Superior temporal gyrus (tissue), 1 donor: ENCODE measurements around the gene TEF.
"Not testable (repeated sequence)": the region's sequence is repeated elsewhere in the genome, so short reads cannot be mapped to it uniquely, and the experiment has no call there.

Experiments used
- DNase-seq: peaks from one replicate; pipeline ENCODE4 v3.0.0-alpha.2; 2016; ENCODE audit errors: extremely low spot score

The TEF gene

DNA sequence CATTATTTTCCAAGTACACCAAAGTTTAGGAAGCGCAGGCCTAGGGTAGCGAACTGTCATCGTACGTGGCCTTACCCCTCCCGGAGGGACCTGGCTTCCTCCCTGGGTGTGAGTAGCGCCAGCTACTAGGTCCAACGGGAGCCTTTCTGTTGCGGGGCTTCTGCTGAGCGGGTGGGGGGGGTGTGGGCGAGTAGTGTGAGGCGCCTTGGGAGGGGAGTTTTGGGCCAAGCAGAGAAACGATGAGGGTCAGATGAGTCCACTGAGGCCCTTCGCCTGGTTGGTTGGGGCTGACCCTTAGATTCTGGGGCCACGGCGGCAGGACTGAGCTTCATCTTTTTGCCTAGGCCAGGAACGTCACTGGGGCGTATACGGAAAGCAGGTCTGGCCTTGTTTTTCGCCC, 868 bp downstream of the TEF start:
- DNase-seq = no peak

DNA sequence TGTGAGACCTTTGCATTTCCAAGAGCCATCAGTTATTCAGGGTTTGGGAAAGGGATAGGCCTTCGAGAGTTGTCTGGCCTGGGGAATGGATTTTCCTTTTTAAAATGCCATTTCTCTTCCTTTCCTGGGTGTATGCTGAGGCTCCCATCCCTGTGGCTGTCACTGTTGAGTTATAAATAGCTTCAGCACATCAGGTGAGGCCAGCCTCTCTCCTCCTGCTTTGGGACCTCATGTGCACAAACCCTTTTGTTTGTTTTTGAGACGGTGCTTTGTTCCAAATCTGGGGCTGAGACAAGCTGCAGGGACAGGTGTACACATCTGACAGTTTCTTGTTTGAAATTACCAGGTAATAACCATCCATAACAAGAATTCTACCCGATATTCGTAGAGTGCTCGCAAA, 1.3 kb downstream of the TEF start:
- DNase-seq = no peak

DNA sequence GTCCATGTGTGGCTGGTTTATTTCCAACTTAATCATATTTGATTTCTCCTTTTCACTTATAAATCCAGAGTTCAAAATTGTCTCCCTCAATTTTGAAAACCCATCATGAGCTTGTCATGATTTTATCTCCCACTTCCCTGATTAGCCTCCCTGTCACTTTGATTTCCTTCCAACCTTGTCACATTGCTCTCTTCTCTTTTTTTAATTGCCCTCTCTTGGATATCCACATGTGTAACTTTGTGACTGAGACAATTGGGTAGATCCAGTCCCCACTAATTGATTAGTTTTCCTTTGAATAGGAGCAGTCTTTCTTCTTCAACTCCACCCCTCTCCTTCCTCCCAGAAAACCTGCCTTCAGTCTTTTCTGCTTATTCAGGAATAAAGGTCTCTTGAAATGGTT, 2.4 kb downstream of the TEF start:
- no peak for DNase-seq

DNA sequence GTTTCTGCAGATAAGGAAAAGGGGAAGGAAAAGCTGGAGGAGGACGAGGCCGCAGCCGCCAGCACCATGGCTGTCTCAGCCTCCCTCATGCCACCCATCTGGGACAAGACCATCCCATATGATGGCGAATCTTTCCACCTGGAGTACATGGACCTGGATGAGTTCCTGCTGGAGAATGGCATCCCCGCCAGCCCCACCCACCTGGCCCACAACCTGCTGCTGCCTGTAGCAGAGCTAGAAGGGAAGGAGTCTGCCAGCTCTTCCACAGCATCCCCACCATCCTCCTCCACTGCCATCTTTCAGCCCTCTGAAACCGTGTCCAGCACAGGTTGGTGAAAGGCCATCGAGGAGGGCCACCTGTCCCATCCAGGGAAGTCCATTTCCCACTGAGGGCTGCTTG, 5.6 kb downstream of the TEF start:
- no peak for DNase-seq

DNA sequence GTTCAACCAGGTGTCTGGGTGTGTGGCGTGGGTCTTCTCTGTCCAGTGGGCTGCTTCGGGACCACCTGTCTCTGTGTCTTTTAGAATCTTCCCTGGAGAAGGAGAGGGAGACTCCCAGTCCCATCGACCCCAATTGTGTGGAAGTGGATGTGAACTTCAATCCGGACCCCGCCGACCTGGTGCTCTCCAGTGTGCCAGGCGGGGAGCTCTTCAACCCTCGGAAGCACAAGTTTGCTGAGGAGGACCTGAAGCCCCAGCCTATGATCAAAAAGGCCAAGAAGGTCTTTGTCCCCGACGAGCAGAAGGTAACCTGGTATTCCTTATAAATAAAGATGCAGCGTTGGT, 12.2 kb downstream of the TEF start:
- no peak for DNase-seq

DNA sequence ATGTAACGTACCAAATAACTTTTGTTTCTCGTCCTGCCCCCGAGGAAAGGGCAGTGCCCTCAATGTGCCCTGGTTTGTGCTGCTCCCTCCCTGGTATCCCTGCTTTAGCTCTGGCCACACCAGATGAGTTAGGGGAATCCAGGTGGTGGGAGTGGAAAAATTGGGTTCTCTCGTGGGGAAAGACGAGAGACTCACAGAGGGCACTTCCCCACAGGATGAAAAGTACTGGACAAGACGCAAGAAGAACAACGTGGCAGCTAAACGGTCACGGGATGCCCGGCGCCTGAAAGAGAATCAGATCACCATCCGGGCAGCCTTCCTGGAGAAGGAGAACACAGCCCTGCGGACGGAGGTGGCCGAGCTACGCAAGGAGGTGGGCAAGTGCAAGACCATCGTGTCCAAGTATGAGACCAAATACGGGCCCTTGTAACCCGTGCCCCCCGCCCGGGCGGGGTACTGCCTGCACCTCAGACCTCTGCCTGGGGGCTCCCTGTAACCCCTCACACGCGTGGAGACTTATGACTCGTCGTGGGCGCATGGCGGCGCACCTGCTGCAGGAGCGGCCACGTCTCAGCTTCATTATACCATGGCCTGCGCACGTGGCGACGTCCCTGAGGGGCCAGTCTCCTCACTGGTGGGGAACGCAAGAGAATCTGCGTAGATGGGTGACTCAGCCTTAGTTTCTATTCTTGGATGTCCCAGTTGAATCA, 13.9 kb downstream of the TEF start:
- DNase-seq = no peak

DNA sequence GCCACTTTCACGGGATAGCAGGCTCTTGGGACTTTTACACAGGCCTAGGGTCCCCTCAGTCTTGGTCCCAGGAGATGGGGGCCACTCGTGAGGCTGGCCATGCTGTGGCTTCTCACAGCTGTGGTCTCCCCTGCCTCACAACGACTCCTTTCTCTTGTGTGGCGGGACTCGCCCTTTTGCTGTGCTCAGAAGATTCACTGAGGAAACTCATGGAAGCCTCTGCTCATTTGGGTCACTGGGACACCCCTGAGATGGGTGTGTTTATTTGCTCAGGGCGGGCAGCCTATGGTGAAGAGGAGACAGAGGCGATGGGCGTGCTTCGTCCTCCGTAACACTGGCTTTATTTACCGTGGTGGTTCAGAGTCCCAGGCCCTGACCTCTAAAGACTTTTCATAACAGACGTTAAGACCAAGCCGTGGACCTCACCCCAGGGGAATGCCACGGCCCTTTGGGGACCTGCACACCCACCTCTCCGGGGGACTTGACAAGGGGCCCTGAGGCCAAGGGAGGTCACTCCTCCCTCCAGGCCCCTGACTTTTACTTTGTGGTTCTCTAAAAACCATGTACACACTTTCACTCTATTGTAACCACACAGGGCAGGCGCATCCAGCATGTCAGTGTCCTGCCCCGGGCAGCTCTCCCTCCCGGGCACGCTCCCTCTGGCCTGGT, 15.5 kb downstream of the TEF start:
- DNase-seq = no peak

DNA sequence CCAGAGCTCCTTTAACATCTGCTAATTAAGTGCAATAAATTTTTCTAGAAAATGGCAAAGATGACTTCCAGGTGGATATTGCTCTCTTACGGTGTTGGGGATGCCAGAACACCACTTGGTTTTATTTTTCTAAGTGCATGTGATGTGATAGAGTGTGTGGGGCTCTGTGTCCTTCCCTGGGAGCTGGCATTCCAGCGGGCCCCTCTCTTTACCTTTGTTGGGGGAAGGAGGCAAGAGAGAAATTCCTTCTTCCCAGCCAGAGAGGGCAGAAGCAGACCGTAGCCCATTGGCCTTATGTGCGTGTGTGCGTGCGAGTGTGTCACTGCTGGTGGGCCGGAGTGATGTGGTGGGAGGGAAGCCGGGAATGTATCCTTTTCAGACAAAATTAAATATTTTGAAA, 17.2 kb downstream of the TEF start:
- DNase-seq = no peak

DNA sequence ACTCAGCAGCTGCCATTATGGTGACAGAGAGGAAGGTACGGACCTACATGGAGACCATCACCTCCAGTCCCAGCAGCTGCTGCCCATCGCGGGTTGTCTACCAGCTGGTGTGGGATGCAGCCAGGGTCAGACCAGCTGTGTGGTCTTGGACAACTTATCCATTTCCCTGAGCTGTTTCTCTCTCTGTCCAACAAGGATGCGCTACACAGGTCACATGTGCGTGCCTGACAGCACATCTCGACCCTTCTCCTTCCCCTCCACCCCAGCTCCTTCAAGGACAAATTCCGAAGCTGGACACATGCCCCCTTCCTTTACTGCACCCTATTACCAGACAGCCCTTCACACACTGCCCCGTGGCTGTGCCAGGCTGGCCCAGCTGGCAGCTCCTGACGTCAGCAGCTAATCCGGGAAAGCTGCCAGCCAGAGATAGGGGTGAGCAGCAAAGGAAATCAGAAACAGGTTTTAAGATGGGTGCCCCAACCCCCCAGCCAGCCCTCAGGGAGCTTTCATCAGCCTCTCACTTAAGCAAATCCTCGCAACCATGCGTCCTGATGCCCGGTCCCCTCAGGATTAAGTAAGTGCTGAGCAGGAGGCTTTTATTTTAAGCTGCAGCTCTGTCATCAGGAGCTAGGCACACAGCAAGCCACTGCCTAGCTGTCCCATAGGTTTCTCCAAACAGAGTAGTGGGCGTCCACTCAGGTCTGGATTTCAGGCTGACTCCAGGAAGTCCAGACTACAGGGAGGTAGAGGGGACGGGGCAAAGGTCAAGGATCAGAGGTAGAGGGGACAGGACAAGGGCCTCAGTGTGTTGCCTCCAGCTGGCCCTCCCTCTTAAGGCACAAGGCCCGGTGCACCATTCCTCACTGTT, 20.3 kb downstream of the TEF start:
- DNase-seq = peak; percentile 97

DNA sequence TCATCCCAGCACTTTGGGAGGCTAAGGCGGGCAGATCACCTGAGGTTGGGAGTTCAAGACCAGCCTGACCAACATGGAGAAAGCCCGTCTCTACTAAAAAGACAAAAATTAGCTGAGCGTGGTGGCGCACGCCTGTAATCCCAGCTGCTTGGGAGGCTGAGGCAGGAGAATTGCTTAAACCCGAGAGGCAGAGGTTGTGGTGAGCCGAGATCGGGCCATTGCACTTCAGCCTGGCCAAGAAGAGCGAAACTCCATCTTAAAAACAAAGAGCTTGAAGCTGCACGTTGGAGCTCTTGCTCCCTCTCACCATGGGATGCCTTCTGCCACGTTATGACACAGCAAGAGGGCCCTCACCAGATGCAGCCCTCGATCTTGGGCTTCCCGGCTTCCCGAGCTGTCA, 21.1 kb downstream of the TEF start:
- DNase-seq = not testable (repeated sequence)

DNA sequence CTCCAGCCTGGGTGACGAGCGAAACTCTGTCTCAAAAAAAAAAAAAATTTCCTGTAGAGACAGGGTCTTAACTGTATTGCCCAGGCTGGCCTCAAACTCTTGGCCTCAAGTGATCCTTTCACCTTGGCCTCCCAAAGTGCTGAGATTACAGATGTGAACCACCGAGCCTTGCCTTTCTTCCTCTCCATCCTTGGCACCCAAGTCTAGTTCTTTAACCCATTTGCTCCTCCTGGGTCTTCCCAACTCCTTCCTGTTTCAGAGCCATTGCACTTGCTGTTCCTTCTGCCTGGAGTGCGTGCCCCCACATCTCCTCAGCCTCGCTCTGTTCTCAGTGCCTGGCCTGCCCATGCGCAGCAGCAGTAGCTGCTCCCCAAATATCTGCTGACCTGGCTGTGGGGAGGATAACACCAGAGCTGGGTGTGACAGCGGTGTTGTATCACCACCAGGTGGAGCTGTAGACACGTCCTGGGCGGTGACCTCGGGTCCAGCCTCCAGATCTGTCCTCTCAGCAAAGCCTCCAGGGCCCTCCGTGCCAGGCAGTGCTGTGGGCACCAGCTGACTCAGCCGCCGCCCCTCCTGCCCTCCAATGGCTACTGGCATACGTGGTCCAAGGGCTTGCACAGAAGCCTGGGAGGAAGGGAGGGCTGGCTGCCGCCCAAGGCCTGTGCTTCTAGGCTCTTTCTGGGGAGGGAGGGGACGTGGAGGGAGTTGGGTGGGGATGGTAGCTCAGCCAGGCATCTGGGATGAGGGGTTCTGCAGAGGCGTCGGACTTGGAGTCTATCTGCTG, 22.0 kb downstream of the TEF start:
- DNase-seq = peak; percentile 99

DNA sequence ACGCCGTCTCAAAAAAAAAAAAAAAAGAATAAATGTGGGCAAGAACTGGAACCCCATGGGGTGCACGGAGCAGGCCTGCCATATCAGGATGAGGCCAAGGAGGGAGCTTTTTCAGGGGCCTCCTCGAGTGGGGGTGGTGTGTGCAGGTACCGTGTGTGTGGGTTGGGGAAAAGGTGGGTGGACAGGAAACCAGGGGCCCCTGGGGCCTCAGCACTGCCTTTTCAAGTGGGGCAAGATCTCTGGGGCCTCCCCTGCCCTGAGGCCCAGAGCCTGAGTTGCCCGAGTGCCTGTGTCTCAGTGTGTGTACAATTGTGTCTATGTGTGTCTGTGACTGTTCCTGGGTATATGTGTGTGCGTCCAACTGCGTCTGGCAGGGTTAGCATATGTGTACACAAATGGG, 23.8 kb downstream of the TEF start:
- DNase-seq = no peak

DNA sequence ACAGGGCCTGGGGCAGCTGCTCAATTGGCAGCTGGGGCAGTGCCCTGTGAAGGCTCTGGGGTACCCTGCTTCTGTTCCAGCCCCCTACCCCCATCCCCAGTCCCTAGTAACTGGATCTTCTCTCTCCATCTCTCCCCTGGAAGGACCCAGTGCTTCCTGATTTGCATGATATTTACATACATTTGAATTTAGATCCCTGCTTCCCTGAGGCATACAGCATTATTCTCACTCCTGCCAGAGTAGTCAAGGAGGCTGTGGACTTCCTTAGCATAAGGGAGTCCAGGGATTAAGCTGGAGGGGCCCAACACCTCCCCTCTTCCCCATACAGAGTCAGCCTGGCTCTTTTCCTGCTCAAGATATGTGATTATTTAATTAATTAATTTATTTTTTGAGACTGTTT, 24.7 kb downstream of the TEF start:
- no peak for DNase-seq

DNA sequence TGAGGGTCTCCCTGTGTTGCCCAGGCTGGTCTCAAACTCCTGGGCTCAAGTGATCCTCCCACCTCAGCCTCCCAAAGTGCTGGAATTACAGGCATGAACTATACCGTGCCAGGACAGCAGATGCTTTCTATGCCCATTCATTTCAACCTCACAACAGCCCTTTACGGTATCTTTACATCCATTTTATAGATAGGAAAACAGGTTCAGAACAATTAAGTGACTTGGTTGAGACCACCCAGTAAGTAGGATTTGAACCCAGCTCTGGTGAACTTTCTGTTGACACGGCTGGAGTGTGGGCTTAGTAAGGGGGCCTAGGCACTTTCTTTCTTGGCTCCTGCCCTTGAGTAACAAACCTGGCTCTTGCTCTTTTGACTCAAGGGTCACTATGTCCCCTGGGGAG, 25.7 kb downstream of the TEF start:
- no peak for DNase-seq

DNA sequence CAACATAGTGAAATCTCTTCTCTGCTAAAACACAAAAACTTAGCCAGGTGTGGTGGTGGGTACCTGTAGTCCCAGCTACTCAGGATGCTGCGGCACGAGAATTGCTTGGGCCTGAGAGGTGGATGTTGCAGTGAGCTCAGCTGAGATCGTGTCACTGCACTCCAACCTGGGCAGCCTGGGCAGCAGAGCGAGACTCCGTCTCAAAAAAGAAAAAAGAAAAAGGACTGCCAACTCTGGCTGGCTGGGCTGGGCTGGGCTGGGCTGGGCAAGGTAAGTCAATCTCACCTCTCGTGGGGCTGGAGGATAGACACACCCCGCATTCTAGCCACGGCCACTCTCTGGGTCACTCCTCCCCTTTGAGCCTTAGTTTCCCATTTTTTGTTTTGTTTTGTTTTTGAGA, 26.9 kb downstream of the TEF start:
- DNase-seq = no peak

DNA sequence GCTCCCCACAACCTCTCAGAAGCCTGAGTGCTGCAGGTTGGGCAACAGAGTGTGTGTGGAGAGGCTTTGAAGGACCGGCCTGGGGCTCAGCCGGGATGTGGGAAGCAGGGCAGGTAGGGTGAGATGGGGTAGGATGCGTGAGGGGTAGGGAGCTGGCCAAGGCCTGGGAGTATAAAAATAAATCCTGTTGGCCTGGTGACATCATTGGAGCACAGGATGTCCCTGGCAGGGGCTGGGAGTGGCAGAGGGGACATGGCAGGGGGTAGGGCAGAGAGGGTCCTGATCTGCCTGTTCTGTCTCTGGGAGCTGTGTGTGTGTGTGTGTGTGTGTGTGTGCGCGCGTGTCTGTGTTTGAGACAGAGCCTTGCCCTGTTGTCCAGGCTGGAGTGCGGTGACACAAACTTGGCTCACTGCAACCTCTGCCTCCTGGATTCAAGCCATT, 28.6 kb downstream of the TEF start:
- DNase-seq = no peak

DNA sequence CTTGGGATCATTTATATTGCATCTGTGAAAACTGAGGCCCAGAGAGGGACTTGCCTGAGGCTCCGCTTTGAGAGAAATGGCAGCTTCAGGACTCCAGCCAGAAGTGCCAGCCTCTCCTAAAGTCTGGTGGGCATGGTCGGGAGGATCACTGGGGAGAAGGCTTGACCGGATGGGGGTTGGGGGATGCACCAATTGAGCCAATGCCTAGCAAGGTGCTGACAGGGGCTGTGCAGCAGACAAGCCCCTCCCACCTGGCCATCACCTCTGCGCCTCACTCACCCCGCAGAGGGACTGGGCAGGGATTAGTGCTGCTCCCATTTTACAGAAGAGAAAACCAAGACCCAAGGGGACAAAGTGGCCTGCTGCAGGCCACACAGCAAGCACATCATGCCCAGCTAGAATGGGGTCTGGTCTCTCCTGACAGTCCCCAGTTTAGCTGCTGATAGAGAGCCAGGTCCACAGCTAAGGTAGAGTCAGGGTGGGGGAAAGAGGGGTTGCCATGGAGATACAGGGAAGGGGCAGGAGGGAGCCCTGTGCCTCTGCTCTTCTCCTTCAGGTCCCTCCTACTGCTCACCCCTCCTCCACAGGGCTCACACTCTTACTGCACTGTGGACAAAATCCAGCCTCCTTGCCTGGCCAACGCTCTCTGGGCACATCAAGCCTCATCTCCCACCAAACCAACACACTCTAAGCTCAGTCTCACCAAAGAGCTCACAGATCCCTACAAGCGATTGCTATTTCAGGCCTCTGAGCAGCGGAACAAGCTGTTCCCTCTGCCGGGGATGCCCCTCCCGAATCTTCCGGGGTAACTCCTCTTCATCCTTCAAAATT, 29.5 kb downstream of the TEF start:
- peak; percentile 81 for DNase-seq

DNA sequence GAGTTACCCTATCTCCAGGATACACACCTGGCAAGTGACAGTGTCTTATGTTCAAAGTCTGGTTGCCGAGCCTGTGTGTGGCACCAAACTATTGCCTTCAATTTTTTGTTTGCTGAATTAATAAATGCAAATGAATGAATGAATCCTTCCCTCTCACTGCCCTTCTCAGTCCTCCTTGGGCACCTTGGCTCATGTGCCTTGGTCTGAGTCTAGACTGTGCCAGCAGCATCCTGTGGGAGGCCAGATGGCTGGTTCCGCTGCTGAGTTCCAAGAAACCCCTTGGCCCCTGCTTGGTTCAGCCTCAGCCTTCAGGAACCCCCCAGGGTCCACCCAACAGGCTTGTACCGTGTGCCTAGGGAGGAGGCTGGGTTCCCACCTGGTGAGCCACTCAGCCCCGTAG, 33.8 kb downstream of the TEF start:
- DNase-seq = no peak

DNA sequence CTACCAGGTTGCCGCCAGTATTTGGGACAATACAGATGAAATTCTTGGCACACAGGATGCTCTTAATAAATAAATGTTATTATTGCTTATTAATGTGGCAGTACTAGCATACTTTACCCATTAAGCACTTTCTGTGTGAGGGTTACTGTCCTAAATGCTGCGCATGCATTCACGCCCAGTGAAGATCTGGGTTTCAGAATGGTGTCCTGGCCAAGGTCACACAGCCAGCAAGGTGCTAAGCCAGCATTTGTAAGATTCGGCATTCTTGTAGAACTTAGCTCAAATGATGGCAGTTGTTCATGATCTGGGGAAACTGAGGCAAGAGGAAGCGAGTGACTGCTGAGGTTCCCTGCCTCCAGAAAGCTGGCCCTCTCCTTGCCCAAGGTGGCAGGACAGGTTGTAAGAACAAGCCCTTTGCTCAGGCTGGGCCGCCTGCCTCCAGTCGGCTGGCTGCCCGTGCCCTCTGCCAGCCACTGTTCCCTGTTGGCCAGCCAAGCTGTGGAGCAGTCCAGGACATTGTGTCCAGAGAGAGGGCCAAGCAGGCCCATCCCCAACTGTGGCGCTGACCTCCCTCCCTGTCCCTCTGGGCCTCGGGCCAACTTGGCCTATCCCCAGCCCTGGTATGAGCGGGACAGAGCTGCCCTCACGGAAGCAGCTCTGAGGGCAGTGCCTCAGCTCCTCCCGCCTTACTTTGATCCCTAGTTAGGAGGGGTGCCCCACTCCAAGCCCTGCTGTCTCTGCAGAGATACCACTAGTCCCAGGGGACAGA, 36.1 kb downstream of the TEF start:
- peak; percentile 98 for DNase-seq

DNA sequence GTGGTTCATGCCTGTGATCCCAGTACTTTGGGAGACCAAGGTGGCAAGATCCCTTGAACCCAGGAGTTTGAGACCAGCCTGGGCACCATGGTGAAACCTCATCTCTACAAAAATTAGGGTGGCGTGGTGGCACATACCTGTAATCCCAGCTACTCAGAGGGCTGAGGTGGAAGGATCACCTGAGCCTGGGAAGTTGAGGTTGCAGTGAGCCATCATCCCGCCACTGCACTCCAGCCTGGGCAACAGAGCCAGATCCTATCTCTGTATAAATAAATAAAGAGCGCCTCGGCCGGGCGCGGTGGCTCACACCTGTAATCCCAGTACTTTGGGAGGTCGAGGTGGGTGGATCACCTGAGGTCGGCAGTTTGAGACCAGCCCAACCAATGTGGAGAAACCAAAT, 37.0 kb downstream of the TEF start:
- DNase-seq = no peak
